Smooth muscle cell of the coronary artery (primary cell): ENCODE data around the gene CDAN1. TPM values are rescaled to one million over a fixed set of nuclear protein-coding genes. Genes with fewer than 3 reads are reported as not detected.

Source experiments
- total RNA-seq: library from RNA; depleted of rRNA; stranded (reverse); fragments of >200 nt; gene quantifications from 2 replicates; pipeline ENCODE4 v1.2.3, GENCODE V29; 2014; ENCODE audit warnings: low replicate concordance

Gene CDAN1
- total RNA-seq = 3.6 and 10.3 TPM in 2 replicates

GRCh38 chr15:42736793-42737528, at the start of gene CDAN1:
Gene CDAN1 (minus strand): TSS chr15:42737128. CDS start chr15:42737102, 26 bp downstream.

Other genes starting within 250 kb of the CDAN1 start
- 69.1 and 121 TPM in 2 replicates for gene ZNF106, start 246.0 kb downstream of the CDAN1 start, total RNA-seq
- 49.6 and 161 TPM in 2 replicates for gene SNAP23, start 241.5 kb downstream of the CDAN1 start, total RNA-seq
- gene LRRC57, start 188.3 kb downstream of the CDAN1 start, total RNA-seq = 5.0 and 10.2 TPM in 2 replicates
- 8.0 and 16.5 TPM in 2 replicates for gene HAUS2, start 188.3 kb downstream of the CDAN1 start, total RNA-seq
- 1.6 and 5.1 TPM in 2 replicates for gene STARD9, start 161.5 kb downstream of the CDAN1 start, total RNA-seq
- 5.5 and 8.6 TPM in 2 replicates for gene TTBK2, start 183.7 kb upstream of the CDAN1 start, total RNA-seq